ENCODE data around the gene SLC25A13. TPM values are rescaled to one million over a fixed set of nuclear protein-coding genes. Genes with fewer than 3 reads are reported as not detected.

The SLC25A13 gene
- total RNA-seq, 1 experiment from 2014 or later: 19.5 TPM

- no TSS peak for BruUV-seq (replicated peaks)
- H3K4me2 ChIP-seq (ENCODE audit: low read length): no peak overlapping the region
- DNase-seq (no peak), ATAC-seq (no peak)
- H3K36me3 ChIP-seq (ENCODE audit: low read depth, low read length): no peaks in the 10 kb centered on the region
- no peaks in the 10 kb centered on the region for H4K20me1 ChIP-seq (ENCODE audit: low read length)
- CTCF ChIA-PET: no interaction called here
- H3K27me3 ChIP-seq (ENCODE audit: low read length): no peaks in the 10 kb centered on the region
- POLR2A ChIA-PET (ENCODE audit: unreplicated experiment): no interaction called here
- H3K9me3 ChIP-seq (ENCODE audit: low read length): no peaks in the 10 kb centered on the region
- TF ChIP-seq EZH2phosphoT487 (IDR thresholded peaks at IDR 0.05; ENCODE audit: borderline replicate concordance, low read length): no peak
- no peak for TF ChIP-seq EZH2 (IDR thresholded peaks at IDR 0.05; ENCODE audit: low read length, unreplicated experiment)
- no peak for TF ChIP-seq CTCF (conservative IDR thresholded peaks at IDR 0.05; ENCODE audit: low read depth, low read length)
- no peak overlapping the region for H3K27ac ChIP-seq (ENCODE audit: low read length)
- H3K4me1 ChIP-seq (ENCODE audit: insufficient read depth, low read length): no peaks in the 10 kb centered on the region
- H3K9me2 ChIP-seq (replicated peaks; ENCODE audit: low read length): no peaks in the 10 kb centered on the region
- H3K79me2 ChIP-seq (ENCODE audit: low read length): no peaks in the 10 kb centered on the region
- H2AFZ ChIP-seq (ENCODE audit: low read length): no peak overlapping the region
- intact Hi-C loops (cut with micrococcal nuclease): no loop called here
- H3K9ac ChIP-seq (ENCODE audit: low read length): no peak overlapping the region
- H3F3A ChIP-seq (ENCODE audit: low read length, unreplicated experiment): no peaks in the 10 kb centered on the region
- no peak overlapping the region for H3K4me3 ChIP-seq (ENCODE audit: low read length)
These were observed 219.6 kb downstream of the SLC25A13 start for GRCh38 chr7:96102096-96102811.

- Histone ChIP-seq H3K4me1 (ENCODE audit: insufficient read depth, low read length) (no peaks in the 10 kb centered on the region), H3K27me3 (ENCODE audit: low read length) (no peaks in the 10 kb centered on the region), H4K20me1 (ENCODE audit: low read length) (no peaks in the 10 kb centered on the region), H3F3A (ENCODE audit: low read length, unreplicated experiment) (no peaks in the 10 kb centered on the region), H3K4me2 (ENCODE audit: low read length) (no peak overlapping the region), H3K36me3 (ENCODE audit: low read depth, low read length) (no peaks in the 10 kb centered on the region), H3K9me3 (ENCODE audit: low read length) (no peaks in the 10 kb centered on the region), H2AFZ (ENCODE audit: low read length) (no peak overlapping the region), H3K9ac (ENCODE audit: low read length) (no peak overlapping the region), H3K9me2 (replicated peaks; ENCODE audit: low read length) (no peaks in the 10 kb centered on the region), H3K79me2 (ENCODE audit: low read length) (no peaks in the 10 kb centered on the region), H3K27ac (ENCODE audit: low read length) (no peak overlapping the region), H3K4me3 (ENCODE audit: low read length) (no peak overlapping the region)
- intact Hi-C loops (cut with micrococcal nuclease): no loop called here
- DNase-seq: no peak
- TF ChIP-seq EZH2 (IDR thresholded peaks at IDR 0.05; ENCODE audit: low read length, unreplicated experiment): no peak
- no peak for TF ChIP-seq CTCF (conservative IDR thresholded peaks at IDR 0.05; ENCODE audit: low read depth, low read length)
- TF ChIP-seq EZH2phosphoT487 (IDR thresholded peaks at IDR 0.05; ENCODE audit: borderline replicate concordance, low read length): no peak
- CTCF ChIA-PET: no interaction called here
- BruUV-seq (replicated peaks): no TSS peak
- POLR2A ChIA-PET (ENCODE audit: unreplicated experiment): no interaction called here
- no peak for ATAC-seq
These were observed 221.2 kb downstream of the SLC25A13 start for GRCh38 chr7:96100737-96101136.

GRCh38 chr7:96097835-96098234 lies 224.1 kb downstream of the SLC25A13 start:
- peaks cover 15% of the 10 kb centered on the region for H3K4me1 ChIP-seq (ENCODE audit: insufficient read depth, low read length)
- peak; percentile 37 for DNase-seq
- no TSS peak for BruUV-seq (replicated peaks)
- H3K9ac ChIP-seq (ENCODE audit: low read length): no peak overlapping the region
- H3K79me2 ChIP-seq (ENCODE audit: low read length): no peaks in the 10 kb centered on the region
- intact Hi-C loops (cut with micrococcal nuclease): no loop called here
- CTCF ChIA-PET: no interaction called here
- no peaks in the 10 kb centered on the region for H4K20me1 ChIP-seq (ENCODE audit: low read length)
- no peaks in the 10 kb centered on the region for H3F3A ChIP-seq (ENCODE audit: low read length, unreplicated experiment)
- no peak for TF ChIP-seq CTCF (conservative IDR thresholded peaks at IDR 0.05; ENCODE audit: low read depth, low read length)
- TF ChIP-seq EZH2phosphoT487 (IDR thresholded peaks at IDR 0.05; ENCODE audit: borderline replicate concordance, low read length): no peak
- TF ChIP-seq EZH2 (IDR thresholded peaks at IDR 0.05; ENCODE audit: low read length, unreplicated experiment): no peak
- H3K27me3 ChIP-seq (ENCODE audit: low read length): no peaks in the 10 kb centered on the region
- no peak overlapping the region for H3K4me2 ChIP-seq (ENCODE audit: low read length)
- no peaks in the 10 kb centered on the region for H3K9me2 ChIP-seq (replicated peaks; ENCODE audit: low read length)
- no peak overlapping the region for H3K4me3 ChIP-seq (ENCODE audit: low read length)
- no peaks in the 10 kb centered on the region for H3K9me3 ChIP-seq (ENCODE audit: low read length)
- no peaks in the 10 kb centered on the region for H3K36me3 ChIP-seq (ENCODE audit: low read depth, low read length)
- ATAC-seq: peak; percentile 64
- POLR2A ChIA-PET (ENCODE audit: unreplicated experiment): no interaction called here
- no peak overlapping the region for H2AFZ ChIP-seq (ENCODE audit: low read length)
- no peak overlapping the region for H3K27ac ChIP-seq (ENCODE audit: low read length)
